Stimulated activated effector memory CD8-positive, alpha-beta T cell treated with anti-CD3 and anti-CD28 coated beads, Interleukin-12 subunit alpha, Interleukin-12 subunit beta, amount 100 ng/mL, for 72 hours (primary cell): ENCODE data around the gene TMEM169.

Experiments
- ATAC-seq: fragments of 150-1000 bp; cut with Tn5 transposase; 2 replicates; pipeline ENCODE4 v1.10.0; 2021
- DNase-seq, 2 donors: peaks; one replicate each; pipeline ENCODE4 v3.0.0; 2021 to 2022; ENCODE audit warnings: low spot score in 2 of 2
- H3K27ac Mint-ChIP-seq: one replicate; pipeline ENCODE4 v1.8.0; 2022; ENCODE audit warnings: mild to moderate bottlenecking, mixed read lengths
- H3K36me3 Mint-ChIP-seq: one replicate; pipeline ENCODE4 v1.8.0; 2022; ENCODE audit warnings: mild to moderate bottlenecking, mixed read lengths
- H3K4me1 Mint-ChIP-seq: one replicate; pipeline ENCODE4 v1.8.0; 2022; ENCODE audit warnings: mixed read lengths
- H3K4me3 Mint-ChIP-seq: one replicate; pipeline ENCODE4 v1.8.0; 2022; ENCODE audit warnings: mild to moderate bottlenecking, mixed read lengths
- H3K9me3 Mint-ChIP-seq: one replicate; pipeline ENCODE4 v1.8.0; 2022; ENCODE audit warnings: mixed read lengths

Gene TMEM169

DNA sequence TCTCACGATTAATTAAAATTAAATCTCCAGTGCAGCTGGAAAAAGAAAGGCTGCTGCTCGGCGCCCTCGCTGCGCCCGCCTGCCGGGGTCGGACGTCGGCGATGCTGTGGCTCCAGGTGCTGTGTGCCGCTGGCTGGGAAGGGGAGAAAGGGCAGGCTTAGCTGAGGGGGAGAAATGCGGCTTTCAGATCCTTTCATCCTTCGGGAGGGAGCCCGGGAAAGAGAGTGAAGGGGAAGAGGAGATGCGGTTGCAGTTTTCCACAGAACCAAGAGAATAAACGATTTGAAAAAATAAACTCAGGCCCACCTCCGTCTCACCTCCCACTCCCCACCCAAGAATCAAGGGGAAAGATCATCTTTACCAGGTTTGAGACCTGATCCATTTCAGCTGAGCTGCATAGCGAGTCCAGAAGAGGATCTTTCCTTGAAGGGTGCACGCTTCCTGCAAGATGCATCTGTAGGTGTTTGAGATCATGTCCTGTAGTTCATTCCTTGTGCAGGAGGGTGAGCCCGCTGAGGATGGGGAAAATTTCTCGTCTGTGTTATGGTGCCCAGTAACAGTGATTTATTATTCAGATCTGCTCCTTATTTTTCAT, 495 bp downstream of the TMEM169 start:
- Mint-ChIP-seq H3K4me3 (peak overlapping the region; percentile 93), H3K4me1 (peaks cover 56% of the 10 kb centered on the region), H3K9me3 (no peaks in the 10 kb centered on the region), H3K36me3 (no peaks in the 10 kb centered on the region), H3K27ac (peak overlapping the region; percentile 94)
- no peak for DNase-seq
- ATAC-seq: peak; percentile 29

DNA sequence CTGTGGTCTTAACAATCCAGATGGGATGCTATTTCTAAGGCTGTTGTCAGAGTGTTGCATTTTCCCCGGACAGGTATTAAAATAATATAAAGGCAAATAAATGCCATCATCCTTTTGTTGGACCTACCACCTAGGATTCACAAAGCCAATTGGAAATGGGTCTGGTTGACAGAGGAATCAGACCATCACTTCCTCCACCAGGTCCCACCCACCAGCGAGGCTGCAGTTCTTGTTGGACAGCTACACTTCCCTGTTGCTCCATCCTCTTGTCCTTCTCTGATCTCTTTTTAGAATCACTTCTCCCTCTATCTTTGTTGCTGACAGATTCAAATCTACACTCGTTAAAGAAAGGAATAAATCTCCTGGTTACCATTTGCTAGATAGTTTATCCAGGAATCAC, 1.1 kb downstream of the TMEM169 start:
- DNase-seq: no peak
- H3K27ac Mint-ChIP-seq: peak overlapping the region; percentile 94
- no peak for ATAC-seq
- peaks cover 56% of the 10 kb centered on the region for H3K4me1 Mint-ChIP-seq
- H3K36me3 Mint-ChIP-seq: no peaks in the 10 kb centered on the region
- peak overlapping the region; percentile 93 for H3K4me3 Mint-ChIP-seq
- H3K9me3 Mint-ChIP-seq: no peaks in the 10 kb centered on the region

DNA sequence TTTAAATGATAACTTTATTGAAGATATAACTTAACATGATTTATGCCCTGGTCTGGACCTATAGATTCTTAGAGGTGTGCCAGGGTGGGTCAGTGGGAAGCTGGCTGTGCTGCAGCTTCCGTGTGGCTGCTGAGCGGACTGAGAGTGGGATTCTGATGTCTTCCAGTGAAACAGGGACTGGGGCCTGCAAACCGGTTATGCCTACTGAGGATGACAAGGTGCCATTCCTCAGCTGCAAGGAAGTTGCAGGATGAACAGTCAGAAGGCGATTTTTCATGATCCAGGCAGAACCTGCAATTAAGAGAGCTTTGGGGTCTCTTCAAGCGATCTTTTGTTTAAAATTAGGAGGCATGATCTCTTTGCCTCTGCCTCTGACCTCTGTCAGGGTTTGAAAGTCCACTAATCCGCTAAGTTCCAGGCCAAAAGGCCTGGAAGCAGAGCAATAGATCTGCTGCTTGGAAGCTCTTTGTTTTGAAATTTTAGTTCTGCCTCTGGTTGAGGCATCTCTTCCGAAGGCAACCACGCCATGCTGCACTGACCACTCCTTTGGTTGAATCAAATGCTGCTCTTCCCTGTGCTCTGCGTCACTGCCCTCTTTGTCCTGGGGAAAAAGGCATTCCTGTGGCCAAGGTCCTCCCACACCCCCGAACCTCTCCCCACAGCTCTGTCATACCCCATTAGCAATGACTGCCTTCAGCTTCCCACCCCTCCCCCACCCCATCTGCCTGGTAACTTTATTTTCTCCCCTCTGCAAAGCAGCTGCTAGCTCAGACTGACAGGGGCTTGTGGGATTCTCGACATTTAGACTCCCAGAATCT, 2.0 kb downstream of the TMEM169 start:
- Mint-ChIP-seq H3K9me3 (no peaks in the 10 kb centered on the region), H3K36me3 (no peaks in the 10 kb centered on the region), H3K27ac (peak overlapping the region; percentile 94), H3K4me1 (peaks cover 57% of the 10 kb centered on the region), H3K4me3 (peak overlapping the region; percentile 93)
- DNase-seq: no peak
- ATAC-seq: no peak

DNA sequence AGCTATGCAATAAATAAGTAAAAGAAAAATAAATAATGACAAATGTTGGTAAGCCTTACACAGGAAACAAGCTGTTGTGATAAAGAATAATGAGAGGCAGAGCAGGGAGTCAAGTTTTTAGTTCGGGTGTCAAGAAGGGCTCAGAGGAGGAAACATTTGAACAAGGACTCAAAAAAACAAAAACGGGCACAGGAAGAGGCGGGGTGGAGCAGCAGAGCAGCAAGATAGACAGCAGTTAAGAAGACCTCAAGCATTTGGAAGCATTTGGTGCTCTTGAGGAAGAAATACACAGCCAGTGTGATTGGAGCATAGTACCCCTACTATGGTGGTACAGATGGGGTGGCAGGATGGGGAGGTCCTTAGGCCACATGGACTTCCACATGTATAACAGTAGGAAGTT, 2.8 kb downstream of the TMEM169 start:
- DNase-seq (no peak), ATAC-seq (no peak)
- Mint-ChIP-seq H3K4me1 (peaks cover 63% of the 10 kb centered on the region), H3K9me3 (no peaks in the 10 kb centered on the region), H3K36me3 (no peaks in the 10 kb centered on the region), H3K4me3 (peak overlapping the region; percentile 22), H3K27ac (peak overlapping the region; percentile 79)

DNA sequence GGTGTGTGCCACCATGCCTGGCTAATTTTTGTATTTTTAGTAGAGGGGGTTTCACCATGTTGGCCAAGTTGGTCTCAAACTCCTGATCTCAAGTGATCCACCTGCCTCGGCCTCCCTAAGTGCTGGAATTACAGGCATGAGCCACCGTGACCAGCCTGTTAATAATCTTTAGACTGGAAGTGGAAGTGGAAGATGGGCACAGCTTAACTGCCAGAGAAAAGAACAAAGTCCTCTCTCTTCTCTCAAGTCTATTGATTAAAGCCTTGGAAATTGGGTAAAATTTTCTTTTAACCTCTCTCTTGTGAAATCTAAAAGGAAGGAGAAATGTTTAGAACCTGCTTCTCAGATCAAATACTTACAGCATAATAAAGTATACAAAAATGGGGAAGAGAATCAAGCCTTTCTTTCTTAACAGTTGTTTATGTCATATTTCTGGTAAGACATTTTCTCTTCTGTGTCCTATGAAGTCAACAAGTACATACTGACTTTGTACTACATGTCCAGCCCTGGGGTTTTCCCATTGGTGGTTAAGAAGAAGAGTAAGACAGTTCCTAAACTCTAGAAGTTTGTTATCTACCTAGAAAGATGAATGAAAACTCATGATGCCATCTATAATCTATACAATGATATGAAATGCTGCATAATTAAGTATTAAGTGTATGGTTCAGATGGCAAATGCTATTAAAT, 4.6 kb downstream of the TMEM169 start:
- H3K27ac Mint-ChIP-seq: peak overlapping the region; percentile 6
- no peaks in the 10 kb centered on the region for H3K9me3 Mint-ChIP-seq
- ATAC-seq: no peak
- no peak overlapping the region for H3K4me3 Mint-ChIP-seq
- no peak for DNase-seq
- H3K36me3 Mint-ChIP-seq: no peaks in the 10 kb centered on the region
- H3K4me1 Mint-ChIP-seq: peaks cover 66% of the 10 kb centered on the region

DNA sequence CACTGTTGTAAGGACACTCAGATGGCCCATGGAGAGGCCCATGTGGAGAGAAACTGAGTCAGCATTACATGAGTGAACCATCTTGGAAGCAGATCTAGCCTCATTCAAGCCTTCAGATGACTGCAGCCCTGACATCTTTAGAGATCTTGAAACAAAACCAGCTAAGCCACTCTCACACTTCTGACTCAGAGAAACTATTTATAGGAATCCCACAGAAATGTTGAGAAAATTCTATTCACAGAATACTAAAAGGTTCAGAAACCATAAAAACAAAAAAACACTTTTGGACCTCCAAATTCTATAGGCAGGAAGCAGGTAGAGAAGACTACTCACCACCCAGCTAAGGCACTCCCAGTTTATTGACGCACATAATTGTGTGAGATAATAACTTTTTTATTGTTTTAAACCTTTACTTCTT, 8.7 kb downstream of the TMEM169 start:
- H3K36me3 Mint-ChIP-seq: no peaks in the 10 kb centered on the region
- DNase-seq (no peak), ATAC-seq (peak; percentile 92)
- H3K4me1 Mint-ChIP-seq: peaks cover 28% of the 10 kb centered on the region
- no peak overlapping the region for H3K27ac Mint-ChIP-seq
- peak overlapping the region; percentile 0 for H3K4me3 Mint-ChIP-seq
- H3K9me3 Mint-ChIP-seq: no peaks in the 10 kb centered on the region

DNA sequence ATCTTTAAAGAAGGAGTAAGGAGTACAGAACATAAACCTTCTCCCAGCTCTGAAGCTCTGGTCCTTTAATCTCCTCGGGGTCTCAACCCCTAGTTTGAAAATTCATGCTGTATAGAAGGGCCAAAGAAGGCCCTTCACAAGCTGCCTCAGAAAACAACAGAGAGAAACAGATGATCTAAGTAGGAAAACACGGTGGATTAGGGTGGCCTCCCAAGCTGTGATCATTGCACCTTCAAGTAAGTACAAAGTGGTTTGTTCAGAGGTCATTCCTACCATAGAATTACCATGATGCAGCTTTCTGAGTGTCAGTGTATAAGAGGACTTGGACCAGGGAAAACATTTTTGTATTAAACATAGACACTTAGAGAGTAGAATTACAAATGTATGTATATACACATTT, 10.9 kb downstream of the TMEM169 start:
- H3K9me3 Mint-ChIP-seq: no peaks in the 10 kb centered on the region
- peaks cover 20% of the 10 kb centered on the region for H3K4me1 Mint-ChIP-seq
- no peak for DNase-seq
- H3K4me3 Mint-ChIP-seq: no peak overlapping the region
- H3K27ac Mint-ChIP-seq: no peak overlapping the region
- no peaks in the 10 kb centered on the region for H3K36me3 Mint-ChIP-seq
- ATAC-seq: no peak

DNA sequence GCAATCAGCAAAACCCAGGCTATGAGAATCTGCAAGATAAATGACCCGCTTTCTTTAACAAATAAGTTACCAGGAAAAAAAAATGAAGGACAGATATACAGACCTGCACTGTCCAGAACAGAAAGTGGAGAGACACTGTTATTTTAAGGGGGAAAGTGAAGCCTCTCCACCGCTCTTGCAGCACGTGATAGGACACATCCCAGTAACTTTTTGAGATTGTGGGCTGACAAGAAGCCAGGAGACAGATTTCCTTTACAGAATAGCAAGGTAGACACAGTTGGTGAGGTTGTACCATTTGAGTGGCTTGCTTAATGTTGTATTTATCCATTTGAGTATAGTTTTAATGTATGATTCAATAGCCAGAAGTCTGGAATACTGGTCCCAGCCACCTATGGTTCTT, 13.0 kb downstream of the TMEM169 start:
- Mint-ChIP-seq H3K4me3 (no peak overlapping the region), H3K4me1 (peaks cover 12% of the 10 kb centered on the region), H3K27ac (no peak overlapping the region), H3K36me3 (no peaks in the 10 kb centered on the region), H3K9me3 (no peaks in the 10 kb centered on the region)
- no peak for DNase-seq
- ATAC-seq: no peak

DNA sequence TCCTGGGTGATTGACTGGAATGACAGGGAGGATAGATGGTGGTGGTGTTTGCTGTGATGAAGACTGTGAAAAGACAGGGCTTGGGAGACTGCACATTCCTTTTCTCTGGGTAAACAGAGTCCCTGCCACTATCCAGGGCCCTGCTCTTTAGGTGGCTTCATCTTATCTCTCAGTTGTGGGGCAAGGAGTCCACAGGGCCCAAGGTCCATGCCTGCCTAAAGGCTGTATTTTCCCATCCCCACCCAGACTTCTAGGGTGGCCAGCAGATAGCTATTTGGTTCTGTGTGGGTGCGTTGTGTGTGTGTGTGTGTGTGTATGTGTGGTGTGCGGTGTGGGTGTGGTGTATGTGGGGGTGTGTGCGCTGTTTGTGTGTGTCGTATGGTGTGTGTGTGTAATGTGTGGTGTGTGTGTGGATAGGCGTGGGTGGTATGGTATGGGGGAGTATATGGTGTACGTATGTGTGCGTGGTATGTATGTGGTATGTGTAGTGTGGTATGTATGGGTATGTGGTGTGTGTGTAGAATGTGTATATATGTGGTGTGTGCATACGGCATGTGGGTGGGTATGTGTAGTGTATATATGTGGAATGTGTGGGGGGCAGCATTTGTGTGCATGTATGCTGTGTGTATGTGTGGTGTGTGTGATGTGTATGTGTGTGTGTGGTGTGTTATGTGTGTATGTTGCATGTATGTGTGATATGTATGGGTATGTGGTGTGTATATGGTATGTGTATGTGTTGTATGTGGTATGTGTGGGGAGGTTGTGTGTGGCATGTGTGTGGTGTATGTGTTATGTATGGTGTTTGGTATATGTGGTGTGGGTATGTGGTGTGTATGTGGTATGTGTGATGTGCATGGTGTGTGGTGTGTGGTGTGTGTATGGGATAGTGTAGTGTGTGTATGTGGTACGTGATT, 17.0 kb downstream of the TMEM169 start:
- no peaks in the 10 kb centered on the region for H3K36me3 Mint-ChIP-seq
- H3K4me3 Mint-ChIP-seq: no peak overlapping the region
- H3K4me1 Mint-ChIP-seq: no peaks in the 10 kb centered on the region
- H3K27ac Mint-ChIP-seq: no peak overlapping the region
- DNase-seq (no peak), ATAC-seq (peak; percentile 16)
- no peaks in the 10 kb centered on the region for H3K9me3 Mint-ChIP-seq

DNA sequence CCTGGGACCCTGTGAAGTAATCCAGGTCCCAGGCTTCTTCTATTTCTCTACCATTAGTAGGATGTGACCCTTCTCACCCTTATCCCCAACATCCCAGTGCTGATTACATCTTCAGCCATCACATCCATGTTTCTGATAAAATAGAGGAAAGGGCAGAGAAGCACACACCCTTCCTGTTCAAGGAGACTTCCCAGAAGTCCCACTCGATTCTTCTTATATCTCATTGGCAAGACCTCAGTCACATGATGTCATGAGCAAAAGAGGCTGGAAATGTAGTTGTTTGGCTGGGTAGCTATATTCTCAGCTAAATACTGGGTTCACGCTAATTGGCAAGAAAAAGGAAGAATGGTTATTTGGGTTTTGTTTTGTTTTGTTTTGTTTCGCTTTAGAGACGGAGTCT, 19.4 kb downstream of the TMEM169 start:
- DNase-seq (no peak), ATAC-seq (no peak)
- Mint-ChIP-seq H3K36me3 (no peaks in the 10 kb centered on the region), H3K4me1 (no peaks in the 10 kb centered on the region), H3K27ac (no peak overlapping the region), H3K9me3 (no peaks in the 10 kb centered on the region), H3K4me3 (no peak overlapping the region)

DNA sequence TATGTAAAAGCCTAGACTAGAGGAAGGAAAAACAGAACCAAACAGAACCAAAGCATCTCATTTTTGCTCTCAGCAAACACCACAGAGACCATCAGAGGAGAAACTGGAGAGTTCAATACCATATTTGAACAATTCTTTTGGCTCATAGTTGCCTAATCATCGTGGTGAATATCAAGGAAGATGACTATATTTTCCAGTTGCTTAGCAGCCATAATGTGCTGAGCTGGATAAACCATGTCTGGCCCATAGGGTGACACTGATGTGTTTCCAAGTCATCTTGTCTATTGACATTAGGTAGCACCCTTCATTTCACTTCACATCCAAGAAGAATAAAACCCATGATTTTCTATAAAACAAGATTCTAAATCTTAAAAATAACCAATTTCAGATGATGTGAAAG, 21.5 kb downstream of the TMEM169 start:
- H3K27ac Mint-ChIP-seq: no peak overlapping the region
- H3K4me1 Mint-ChIP-seq: no peaks in the 10 kb centered on the region
- H3K9me3 Mint-ChIP-seq: no peaks in the 10 kb centered on the region
- DNase-seq (no peak), ATAC-seq (no peak)
- H3K4me3 Mint-ChIP-seq: no peak overlapping the region
- H3K36me3 Mint-ChIP-seq: no peaks in the 10 kb centered on the region

DNA sequence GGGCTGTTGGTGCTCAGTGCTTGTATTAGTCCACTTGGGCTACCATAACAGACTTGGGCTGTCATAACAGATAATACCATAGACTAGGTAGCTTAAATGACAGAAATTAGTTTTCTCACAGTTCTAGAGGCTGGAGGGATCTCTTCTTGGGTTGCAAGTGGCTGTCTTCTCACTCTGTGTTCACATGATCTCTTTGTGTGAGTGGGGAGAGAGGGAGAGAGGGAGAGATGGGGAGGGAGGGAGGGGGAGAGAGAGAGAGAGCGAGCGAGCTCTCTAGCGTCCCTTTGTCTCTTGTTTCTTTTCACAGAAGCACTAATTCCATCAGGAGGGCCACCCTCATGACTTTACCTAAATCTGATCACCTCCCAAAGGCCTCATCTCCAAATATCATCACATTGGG, 23.0 kb downstream of the TMEM169 start:
- H3K36me3 Mint-ChIP-seq: no peaks in the 10 kb centered on the region
- H3K4me1 Mint-ChIP-seq: peaks cover 11% of the 10 kb centered on the region
- no peak overlapping the region for H3K27ac Mint-ChIP-seq
- no peak for ATAC-seq
- H3K4me3 Mint-ChIP-seq: no peak overlapping the region
- DNase-seq: no peak
- H3K9me3 Mint-ChIP-seq: no peaks in the 10 kb centered on the region

DNA sequence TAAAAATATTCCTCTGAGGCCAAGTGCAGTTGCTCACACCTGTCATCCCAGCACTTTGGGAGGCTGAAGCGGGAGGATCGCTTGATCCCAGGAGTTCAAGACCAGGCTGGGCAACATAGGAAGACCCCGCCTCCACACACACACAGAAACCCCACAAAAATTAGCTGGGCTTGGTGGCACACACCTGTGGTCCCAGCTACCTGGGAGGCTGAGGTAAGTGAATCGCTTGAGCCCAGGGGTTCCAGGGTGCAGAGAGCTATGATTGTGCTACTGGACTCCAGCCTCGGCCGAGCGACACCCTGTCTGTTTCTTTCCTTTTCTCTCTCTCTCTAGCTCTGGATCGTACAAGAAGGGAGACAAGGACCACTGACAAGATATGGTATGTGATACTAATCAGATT, 25.6 kb downstream of the TMEM169 start:
- H3K36me3 Mint-ChIP-seq: no peaks in the 10 kb centered on the region
- peaks cover 27% of the 10 kb centered on the region for H3K4me1 Mint-ChIP-seq
- no peak overlapping the region for H3K4me3 Mint-ChIP-seq
- DNase-seq (no peak), ATAC-seq (no peak)
- no peak overlapping the region for H3K27ac Mint-ChIP-seq
- no peaks in the 10 kb centered on the region for H3K9me3 Mint-ChIP-seq

DNA sequence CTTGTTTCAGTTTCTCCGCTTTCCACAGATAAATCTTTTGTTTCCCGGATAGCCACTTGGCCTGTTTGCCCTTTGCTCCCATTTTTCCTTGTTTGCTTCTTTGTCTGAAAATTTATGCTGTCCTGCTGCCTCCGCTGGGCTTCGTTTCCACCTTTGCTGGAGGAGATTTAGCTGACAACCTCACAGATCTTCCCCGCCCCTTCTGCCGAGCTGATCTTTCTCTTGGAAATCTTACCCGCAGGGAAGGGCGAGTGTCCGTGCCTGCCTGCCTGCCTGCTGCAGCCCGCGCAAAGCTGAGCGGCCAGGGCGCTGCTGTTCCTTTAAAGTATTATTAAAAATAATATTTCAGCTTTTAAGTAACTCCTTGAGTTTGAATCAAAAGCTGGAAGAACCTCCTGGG, 26.0 kb downstream of the TMEM169 start:
- no peak for ATAC-seq
- no peaks in the 10 kb centered on the region for H3K36me3 Mint-ChIP-seq
- no peaks in the 10 kb centered on the region for H3K9me3 Mint-ChIP-seq
- peak overlapping the region; percentile 98 for H3K4me3 Mint-ChIP-seq
- DNase-seq: no peak
- H3K4me1 Mint-ChIP-seq: peaks cover 31% of the 10 kb centered on the region
- H3K27ac Mint-ChIP-seq: no peak overlapping the region

DNA sequence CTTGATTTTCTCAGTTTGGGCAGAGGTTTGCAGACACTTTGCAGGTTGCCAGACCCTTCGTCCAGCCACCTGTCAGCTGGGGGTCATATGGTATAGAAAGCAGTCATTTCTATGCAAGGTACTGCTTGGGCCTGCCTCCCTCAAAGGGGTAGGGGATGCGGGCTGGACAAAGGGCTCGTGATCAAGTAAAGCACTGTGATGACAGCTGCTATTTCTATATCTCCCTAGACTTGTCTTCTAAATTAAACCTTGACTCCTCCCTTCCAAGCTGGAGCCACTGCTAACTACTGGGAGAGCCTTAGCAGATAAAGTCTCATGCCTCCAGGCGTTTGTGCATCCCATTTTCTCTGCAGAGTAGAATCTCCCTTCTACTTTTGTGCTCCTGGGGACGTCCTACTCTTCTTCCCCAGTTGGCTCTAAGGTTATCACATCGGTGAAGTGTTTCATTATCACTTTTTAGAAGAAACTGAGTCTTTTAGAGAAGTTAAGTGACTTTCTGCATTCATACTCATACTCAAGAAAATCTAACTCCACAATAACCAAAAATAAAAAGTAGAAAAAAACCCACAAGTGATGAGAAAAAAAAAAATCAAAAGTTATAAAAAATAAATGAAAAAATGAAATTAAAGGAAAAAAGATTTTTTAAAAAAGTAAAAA, 26.7 kb downstream of the TMEM169 start:
- peaks cover 38% of the 10 kb centered on the region for H3K4me1 Mint-ChIP-seq
- DNase-seq: no peak
- H3K9me3 Mint-ChIP-seq: no peaks in the 10 kb centered on the region
- no peaks in the 10 kb centered on the region for H3K36me3 Mint-ChIP-seq
- H3K4me3 Mint-ChIP-seq: peak overlapping the region; percentile 98
- peak overlapping the region; percentile 100 for H3K27ac Mint-ChIP-seq
- no peak for ATAC-seq
